WERI-Rb-1 (cell line): ENCODE measurements around the gene EMC10.

Source experiments
- DNase-seq: peaks from one replicate; pipeline ENCODE4 v3.0.0-alpha.2; 2020
- H3K27ac ChIP-seq: fragments of 250-450 bp; sonication (Bioruptor Pico); 2 replicates; pipeline ENCODE4 v1.5.1; 2020; ENCODE audit warnings: mild to moderate bottlenecking, moderate library complexity
- H3K27me3 ChIP-seq: fragments of 250-450 bp; sonication (Bioruptor Pico); 2 replicates; pipeline ENCODE4 v1.5.1; 2021; ENCODE audit warnings: mild to moderate bottlenecking, low read depth, moderate library complexity; ENCODE audit not compliant: insufficient read depth, severe bottlenecking
- H3K36me3 ChIP-seq: fragments of 250-450 bp; sonication (Bioruptor Pico); 2 replicates; pipeline ENCODE4 v1.5.1; 2020; ENCODE audit warnings: mild to moderate bottlenecking, moderate library complexity
- H3K4me3 ChIP-seq: 2 replicates; pipeline ENCODE4 v1.5.1; 2011; ENCODE audit warnings: low read depth, mild to moderate bottlenecking, control low read depth, low read length
- H3K9me3 ChIP-seq: fragments of 250-450 bp; sonication (Bioruptor Pico); 2 replicates; pipeline ENCODE4 v1.5.1; 2021; ENCODE audit warnings: mild to moderate bottlenecking, moderate library complexity; ENCODE audit not compliant: severe bottlenecking
- TF ChIP-seq, protein P1 (sequence below): IDR thresholded peaks from 2 replicates; pipeline ENCODE4 v1.5.1; 2011; ENCODE audit warnings: low read depth, mild to moderate bottlenecking, control low read depth, inconsistent platforms, low read length

EMC10 gene

DNA sequence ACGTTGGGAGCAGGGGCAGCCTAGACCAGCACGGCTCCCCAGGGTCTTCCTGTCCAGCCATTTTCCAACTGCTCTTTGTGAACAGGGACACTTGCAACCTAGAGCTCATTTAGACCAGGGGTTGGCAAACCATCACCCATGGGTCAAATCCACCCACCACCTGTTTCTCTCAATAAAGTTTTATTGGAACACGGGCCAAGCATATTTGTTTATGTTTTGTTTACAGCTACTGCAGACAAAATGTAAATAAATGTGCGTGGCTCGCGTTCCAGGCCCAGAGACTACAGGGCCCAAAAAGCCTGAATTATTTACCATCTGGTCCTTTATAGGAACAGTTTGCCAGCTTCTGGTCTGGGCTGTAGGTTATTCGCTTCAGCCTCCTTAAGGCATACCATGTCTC is 13.3 kb upstream of the EMC10 start:
- H3K27me3 ChIP-seq, result no peaks in the 10 kb centered on the region
- H3K27ac ChIP-seq, result no peak overlapping the region
- H3K36me3 ChIP-seq, result no peaks in the 10 kb centered on the region
- no peak for DNase-seq
- no peak overlapping the region for H3K4me3 ChIP-seq
- TF ChIP-seq, protein P1, sequence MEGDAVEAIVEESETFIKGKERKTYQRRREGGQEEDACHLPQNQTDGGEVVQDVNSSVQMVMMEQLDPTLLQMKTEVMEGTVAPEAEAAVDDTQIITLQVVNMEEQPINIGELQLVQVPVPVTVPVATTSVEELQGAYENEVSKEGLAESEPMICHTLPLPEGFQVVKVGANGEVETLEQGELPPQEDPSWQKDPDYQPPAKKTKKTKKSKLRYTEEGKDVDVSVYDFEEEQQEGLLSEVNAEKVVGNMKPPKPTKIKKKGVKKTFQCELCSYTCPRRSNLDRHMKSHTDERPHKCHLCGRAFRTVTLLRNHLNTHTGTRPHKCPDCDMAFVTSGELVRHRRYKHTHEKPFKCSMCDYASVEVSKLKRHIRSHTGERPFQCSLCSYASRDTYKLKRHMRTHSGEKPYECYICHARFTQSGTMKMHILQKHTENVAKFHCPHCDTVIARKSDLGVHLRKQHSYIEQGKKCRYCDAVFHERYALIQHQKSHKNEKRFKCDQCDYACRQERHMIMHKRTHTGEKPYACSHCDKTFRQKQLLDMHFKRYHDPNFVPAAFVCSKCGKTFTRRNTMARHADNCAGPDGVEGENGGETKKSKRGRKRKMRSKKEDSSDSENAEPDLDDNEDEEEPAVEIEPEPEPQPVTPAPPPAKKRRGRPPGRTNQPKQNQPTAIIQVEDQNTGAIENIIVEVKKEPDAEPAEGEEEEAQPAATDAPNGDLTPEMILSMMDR, result no peak
- no peaks in the 10 kb centered on the region for H3K9me3 ChIP-seq

DNA sequence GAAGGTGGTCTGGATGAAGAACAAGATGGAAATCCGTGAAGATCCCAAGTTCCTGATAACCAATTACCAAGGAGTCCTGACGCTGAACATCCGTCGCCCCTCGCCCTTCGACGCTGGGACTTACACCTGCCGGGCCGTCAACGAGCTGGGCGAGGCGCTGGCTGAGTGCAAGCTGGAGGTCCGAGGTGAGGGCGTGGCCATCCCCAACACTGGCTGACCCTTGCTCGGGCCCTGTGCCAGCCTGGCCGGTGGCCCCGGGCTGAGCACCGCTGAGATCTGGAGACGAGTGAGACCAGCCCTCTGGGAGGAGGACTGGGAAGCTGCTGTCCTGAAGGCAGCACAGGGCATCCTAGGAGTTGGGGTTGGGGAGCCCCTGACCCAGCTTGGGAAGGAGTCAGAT is 12.0 kb upstream of the EMC10 start:
- Histone ChIP-seq H3K27me3 (no peaks in the 10 kb centered on the region), H3K27ac (no peak overlapping the region), H3K9me3 (no peaks in the 10 kb centered on the region), H3K36me3 (no peaks in the 10 kb centered on the region), H3K4me3 (no peak overlapping the region)
- TF ChIP-seq, protein P1, result no peak
- DNase-seq, result no peak

DNA sequence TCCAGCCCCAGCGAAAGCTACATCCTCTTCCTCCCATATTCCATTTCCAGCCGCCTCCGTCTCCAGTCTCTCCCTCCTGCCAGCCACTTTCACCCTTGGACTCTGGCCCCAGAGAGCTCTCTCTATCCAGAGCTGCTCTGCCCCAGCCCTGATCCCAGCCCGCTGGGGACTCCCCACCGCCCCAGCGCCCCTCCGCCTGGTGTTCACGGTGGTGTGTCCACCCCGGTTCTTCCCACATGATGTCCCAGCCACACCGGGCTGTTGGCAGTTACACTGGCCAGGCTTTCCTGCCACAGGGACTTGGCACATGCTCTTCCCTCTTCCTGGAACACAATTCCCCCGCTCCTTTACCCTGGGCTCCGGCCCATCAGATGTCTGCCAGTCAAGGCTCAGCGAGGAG is 11.3 kb upstream of the EMC10 start:
- no peak overlapping the region for H3K4me3 ChIP-seq
- TF ChIP-seq, protein P1, result no peak
- no peak for DNase-seq

DNA sequence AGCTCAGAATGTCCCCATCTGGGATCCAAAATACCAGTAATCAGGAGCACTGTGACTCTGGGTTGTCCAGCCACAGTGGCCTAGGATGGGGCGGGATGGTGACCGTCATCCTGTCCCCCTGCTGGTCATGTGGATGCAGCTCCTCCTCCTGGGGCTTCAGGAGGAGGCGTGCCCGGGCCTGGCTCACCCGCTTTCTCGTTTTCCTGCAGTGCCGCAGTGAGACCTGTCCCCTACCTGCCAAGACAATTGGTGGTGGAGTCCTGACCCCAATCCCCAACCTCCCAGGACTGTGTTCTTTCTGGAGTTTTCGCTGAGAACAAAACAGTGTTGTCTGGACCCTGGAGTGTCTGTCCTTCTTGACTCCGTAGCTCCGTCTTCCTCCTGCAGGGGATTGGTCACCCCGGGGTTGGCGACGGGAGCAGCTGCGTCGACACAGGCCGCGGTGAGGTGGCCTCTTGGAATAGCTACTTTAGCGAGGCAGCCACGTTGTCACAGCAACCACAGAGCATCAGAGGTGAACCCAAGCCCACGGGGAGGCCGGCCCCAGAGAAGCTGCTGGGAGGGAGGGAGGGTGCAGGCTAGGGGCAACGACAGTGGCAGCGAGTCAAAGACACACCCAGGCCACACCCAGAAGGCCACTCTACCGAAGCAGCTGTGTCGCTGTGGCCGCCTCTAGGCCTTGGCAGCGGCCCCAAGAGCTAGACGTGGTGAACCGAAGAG is 10.2 kb upstream of the EMC10 start:
- TF ChIP-seq, protein P1, result peak; percentile 64
- Histone ChIP-seq H3K9me3 (no peaks in the 10 kb centered on the region), H3K36me3 (no peaks in the 10 kb centered on the region), H3K27ac (peak overlapping the region; percentile 49), H3K27me3 (no peaks in the 10 kb centered on the region), H3K4me3 (peak overlapping the region; percentile 30)
- DNase-seq, result peak; percentile 84

More for the DNA sequence above, 11.3 kb upstream of the EMC10 start:
- Histone ChIP-seq H3K27me3 (no peaks in the 10 kb centered on the region), H3K27ac (peak overlapping the region; percentile 49; the same call in 1 of the 2 replicates), H3K9me3 (no peaks in the 10 kb centered on the region), H3K36me3 (no peaks in the 10 kb centered on the region)

DNA sequence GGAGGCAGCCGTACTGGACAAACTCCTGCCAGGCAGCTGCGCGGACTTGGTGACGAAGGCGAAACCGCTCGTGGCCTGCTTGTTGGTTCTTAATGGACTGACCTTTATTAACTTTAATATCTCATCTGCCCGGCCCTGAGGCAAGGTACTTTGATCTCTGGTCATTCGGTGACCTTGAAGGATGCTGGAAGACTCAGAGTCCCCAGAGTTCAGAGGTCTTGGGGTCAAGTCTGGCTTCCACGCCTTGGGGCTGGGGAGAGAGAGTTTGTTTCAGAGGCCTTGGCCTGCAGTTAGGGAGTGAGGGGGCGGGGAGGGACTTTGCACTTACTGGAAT is 9.6 kb upstream of the EMC10 start:
- no peaks in the 10 kb centered on the region for H3K36me3 ChIP-seq
- H3K27ac ChIP-seq, result peak overlapping the region; percentile 49; the same call in 1 of the 2 replicates
- no peaks in the 10 kb centered on the region for H3K27me3 ChIP-seq
- TF ChIP-seq, protein P1, result no peak
- no peaks in the 10 kb centered on the region for H3K9me3 ChIP-seq
- no peak for DNase-seq
- H3K4me3 ChIP-seq, result no peak overlapping the region

DNA sequence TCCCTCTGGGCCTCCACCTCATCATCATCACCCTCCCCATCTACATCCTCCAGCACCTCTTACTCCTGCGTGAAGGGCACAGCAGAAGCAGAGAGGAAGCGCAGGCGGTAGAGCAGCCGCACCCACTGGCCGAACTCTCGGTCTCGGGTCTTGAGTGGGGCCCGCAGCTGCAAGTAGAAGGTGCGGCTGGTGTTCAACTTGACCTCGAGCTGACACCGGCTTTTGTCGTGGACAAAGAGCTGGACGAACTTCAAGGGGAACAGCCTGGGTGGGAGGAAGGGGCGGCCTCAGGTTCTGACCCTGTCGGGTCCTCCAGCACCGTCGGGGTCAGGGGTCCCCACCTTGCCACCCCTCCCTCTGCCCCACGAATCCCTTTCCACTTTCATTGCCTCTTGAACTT is 8.7 kb upstream of the EMC10 start:
- no peaks in the 10 kb centered on the region for H3K27me3 ChIP-seq
- H3K36me3 ChIP-seq, result no peaks in the 10 kb centered on the region
- H3K27ac ChIP-seq, result no peak overlapping the region
- no peak for DNase-seq
- H3K9me3 ChIP-seq, result no peaks in the 10 kb centered on the region
- H3K4me3 ChIP-seq, result no peak overlapping the region
- TF ChIP-seq, protein P1, result no peak
